PFSK-1 (cell line): ENCODE data around the gene IFRD1.

Source experiments
- FOXP2 ChIP-seq: optimal IDR thresholded peaks from 2 replicates; pipeline ENCODE3; 2011; ENCODE audit warnings: borderline replicate concordance, control low read depth, inconsistent platforms; ENCODE audit not compliant: insufficient read depth; ENCODE audit errors: extremely low read length, extremely low read depth
- TAF1 ChIP-seq: IDR thresholded peaks from 2 replicates; pipeline ENCODE4 v1.6.1; 2012; ENCODE audit warnings: low read length, control low read depth, borderline replicate concordance; ENCODE audit not compliant: insufficient read depth

DNA sequence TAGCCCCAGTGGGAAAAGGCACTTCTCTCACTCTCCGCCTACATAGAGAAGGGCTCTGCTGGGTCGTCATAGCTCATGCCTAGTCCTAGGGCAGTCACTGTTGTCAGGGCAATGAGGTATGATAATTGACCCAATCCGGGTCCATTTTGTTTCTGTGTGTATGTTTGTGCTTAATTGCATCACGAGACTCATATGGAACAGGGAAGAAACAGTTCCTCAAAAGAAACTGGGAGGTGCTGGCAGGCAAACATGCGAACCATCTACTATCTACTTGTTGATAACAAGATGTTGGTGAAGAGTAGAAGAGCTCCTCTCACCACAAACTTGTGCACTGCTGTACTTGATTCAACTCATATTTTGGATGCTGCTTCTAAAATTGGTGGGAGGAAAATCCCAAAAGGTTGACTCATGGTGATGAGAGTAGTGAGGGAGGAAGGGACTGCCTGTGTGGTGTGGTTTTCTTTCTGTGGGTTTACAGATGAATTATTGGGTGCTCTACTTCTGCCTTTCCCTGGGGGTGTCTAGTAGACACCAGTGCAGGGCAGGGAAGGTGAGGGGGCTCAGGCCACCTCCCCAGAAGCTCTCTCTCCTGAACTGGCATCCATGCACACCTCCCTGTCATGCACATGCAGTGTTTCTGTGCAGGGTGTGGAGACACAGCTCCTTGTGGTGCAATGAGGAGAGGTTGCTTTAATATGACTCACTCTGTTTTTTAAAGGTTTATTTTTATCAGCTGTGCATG is 59.9 kb downstream of the IFRD1 start:
- TF ChIP-seq TAF1 (no peak), FOXP2 (no peak)
